HFFc6 (cell line): ENCODE results near the gene CNP. TPM values are rescaled to one million over a fixed set of nuclear protein-coding genes. Genes with fewer than 3 reads are reported as not detected.

Source experiments
- DNase-seq: peaks from one replicate; pipeline ENCODE4 v3.0.0-alpha.2; 2018
- H3K27ac Mint-ChIP-seq: 2 replicates; pipeline ENCODE4 v1.8.0; 2020; ENCODE audit warnings: mild to moderate bottlenecking, mixed read lengths
- H3K27me3 Mint-ChIP-seq: 2 replicates; pipeline ENCODE4 v1.8.0; 2021; ENCODE audit warnings: mild to moderate bottlenecking, moderate library complexity, mixed read lengths; ENCODE audit not compliant: insufficient read depth
- H3K36me3 Mint-ChIP-seq: 2 replicates; pipeline ENCODE4 v1.8.0; 2021; ENCODE audit warnings: low read depth, mixed read lengths
- H3K4me1 Mint-ChIP-seq: 2 replicates; pipeline ENCODE4 v1.8.0; 2020; ENCODE audit warnings: low read depth, mixed read lengths
- H3K4me3 Mint-ChIP-seq: 2 replicates; pipeline ENCODE4 v1.8.0; 2020; ENCODE audit warnings: mild to moderate bottlenecking, moderate library complexity, mixed read lengths
- H3K9me3 Mint-ChIP-seq: 2 replicates; pipeline ENCODE4 v1.8.0; 2020; ENCODE audit warnings: mild to moderate bottlenecking, mixed read lengths
- CTCF ChIP-seq: fragments of 200-600 bp; sonication (generic); IDR thresholded peaks from 2 replicates; pipeline ENCODE4 v1.5.0; 2021; ENCODE audit warnings: antibody characterized with exemption, mild to moderate bottlenecking
- total RNA-seq, 6 experiments: library from RNA; stranded (reverse); fragmentation: NEBNext Ultra II Directional; extraction: Animal tissue kit (Norgen Biotek cat#: 25700); gene quantifications; 2 replicates in 1 of 6; 3 replicates in 5 of 6; pipeline ENCODE4 v1.2.3, GENCODE V29; 2021

CNP gene
- total RNA-seq, 6 experiments from 2014 or later, result 105 to 118 (median 111) TPM

- H3K4me3 Mint-ChIP-seq, result no peak overlapping the region
- no peaks in the 10 kb centered on the region for H3K36me3 Mint-ChIP-seq
- H3K27ac Mint-ChIP-seq, result no peak overlapping the region
- no peaks in the 10 kb centered on the region for H3K4me1 Mint-ChIP-seq
- no peak for TF ChIP-seq CTCF
- H3K27me3 Mint-ChIP-seq, result peaks cover 6% of the 10 kb centered on the region
- no peaks in the 10 kb centered on the region for H3K9me3 Mint-ChIP-seq
- DNase-seq, result no peak
Measured at GRCh38 chr17:41939044-41939692, 27.4 kb upstream of the CNP start.

GRCh38 chr17:41939693-41940090 is 26.9 kb upstream of the CNP start:
- no peak for TF ChIP-seq CTCF
- Mint-ChIP-seq H3K27me3 (peaks cover 6% of the 10 kb centered on the region), H3K4me3 (no peak overlapping the region), H3K4me1 (no peaks in the 10 kb centered on the region), H3K27ac (no peak overlapping the region), H3K36me3 (no peaks in the 10 kb centered on the region), H3K9me3 (no peaks in the 10 kb centered on the region)
- no peak for DNase-seq

GRCh38 chr17:41941168-41941567 is 25.4 kb upstream of the CNP start:
- TF ChIP-seq CTCF, result no peak
- no peaks in the 10 kb centered on the region for H3K4me1 Mint-ChIP-seq
- no peaks in the 10 kb centered on the region for H3K36me3 Mint-ChIP-seq
- no peaks in the 10 kb centered on the region for H3K9me3 Mint-ChIP-seq
- H3K27ac Mint-ChIP-seq, result no peak overlapping the region
- H3K27me3 Mint-ChIP-seq, result peaks cover 6% of the 10 kb centered on the region
- no peak overlapping the region for H3K4me3 Mint-ChIP-seq
- DNase-seq, result no peak

- H3K9me3 Mint-ChIP-seq, result no peaks in the 10 kb centered on the region
- H3K4me3 Mint-ChIP-seq, result no peak overlapping the region
- no peaks in the 10 kb centered on the region for H3K36me3 Mint-ChIP-seq
- H3K4me1 Mint-ChIP-seq, result no peaks in the 10 kb centered on the region
- peaks cover 6% of the 10 kb centered on the region for H3K27me3 Mint-ChIP-seq
- no peak overlapping the region for H3K27ac Mint-ChIP-seq
- DNase-seq, result no peak
- no peak for TF ChIP-seq CTCF
Measured at GRCh38 chr17:41942626-41943373, 23.8 kb upstream of the CNP start.

GRCh38 chr17:41943492-41943891 is 23.1 kb upstream of the CNP start:
- Mint-ChIP-seq H3K9me3 (no peaks in the 10 kb centered on the region), H3K4me1 (no peaks in the 10 kb centered on the region), H3K36me3 (no peaks in the 10 kb centered on the region), H3K4me3 (no peak overlapping the region), H3K27ac (no peak overlapping the region), H3K27me3 (peaks cover 6% of the 10 kb centered on the region)
- no peak for DNase-seq
- TF ChIP-seq CTCF, result no peak
